Measurements from ENCODE around the gene EML4.

Gene EML4

GRCh38 chr2:42238644-42239288 lies 69.6 kb downstream of the EML4 start:
- ATAC-seq (peak; percentile 96), DNase-seq (ENCODE audit: low spot score in 2 of 2) (peak in 1 of 2 donors; percentile 30)
- H3K4me1 Mint-ChIP-seq = peaks cover 76% of the 10 kb centered on the region
- H3K4me3 Mint-ChIP-seq = no peak overlapping the region
- H3K27ac Mint-ChIP-seq = peak overlapping the region; percentile 67
- no peaks in the 10 kb centered on the region for H3K36me3 Mint-ChIP-seq
- no peaks in the 10 kb centered on the region for H3K9me3 Mint-ChIP-seq

GRCh38 chr2:42239289-42239661 lies 70.1 kb downstream of the EML4 start:
- H3K36me3 Mint-ChIP-seq = peaks cover under 1% of the 10 kb centered on the region
- no peaks in the 10 kb centered on the region for H3K9me3 Mint-ChIP-seq
- DNase-seq (ENCODE audit: low spot score in 2 of 2) (no peak), ATAC-seq (no peak)
- peak overlapping the region; percentile 16 for H3K4me3 Mint-ChIP-seq
- peaks cover 75% of the 10 kb centered on the region for H3K4me1 Mint-ChIP-seq
- peak overlapping the region; percentile 67 for H3K27ac Mint-ChIP-seq

DNA sequence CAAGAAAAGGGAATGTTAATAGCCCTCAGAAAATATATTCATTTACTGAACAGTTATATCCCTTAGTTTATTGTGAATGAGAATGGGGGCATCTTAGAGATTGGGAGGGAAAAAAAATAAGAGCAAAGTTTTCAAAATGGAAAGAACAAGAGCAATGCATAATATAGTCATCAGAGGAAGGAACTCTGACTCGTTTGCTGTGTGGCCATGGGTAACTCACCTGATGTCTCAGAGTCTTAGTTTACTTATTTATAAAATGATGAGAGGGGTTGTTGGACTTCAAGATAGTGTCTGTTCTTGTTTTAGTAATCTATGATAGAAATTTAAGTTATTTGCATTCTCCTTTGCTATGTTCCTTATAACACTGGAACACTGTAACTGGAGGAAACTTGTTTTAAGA lies 70.7 kb downstream of the EML4 start:
- peak overlapping the region; percentile 16 for H3K4me3 Mint-ChIP-seq
- ATAC-seq (peak; percentile 54), DNase-seq (ENCODE audit: low spot score in 2 of 2) (no peak)
- peak overlapping the region; percentile 67 for H3K27ac Mint-ChIP-seq
- H3K36me3 Mint-ChIP-seq = peaks cover 6% of the 10 kb centered on the region
- H3K4me1 Mint-ChIP-seq = peaks cover 79% of the 10 kb centered on the region
- H3K9me3 Mint-ChIP-seq = no peaks in the 10 kb centered on the region

DNA sequence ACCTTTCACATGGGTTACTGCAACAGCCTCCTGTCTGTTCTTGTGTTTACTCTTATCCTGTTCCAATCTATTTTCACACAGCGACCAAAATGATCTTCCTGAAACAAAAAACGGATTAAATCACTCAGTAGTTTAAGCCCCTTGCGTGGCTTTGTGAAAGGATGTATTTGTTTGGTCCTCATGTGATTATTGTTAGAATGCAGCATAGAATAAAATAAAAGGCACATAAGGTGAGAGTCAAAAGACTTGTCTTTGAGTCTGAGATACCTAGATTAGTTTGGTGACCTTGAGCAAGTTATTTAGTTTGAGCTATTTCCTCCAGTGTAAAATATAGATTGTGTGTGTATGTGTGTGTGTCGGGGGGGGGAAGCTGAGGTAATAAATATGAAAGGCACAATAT lies 72.4 kb downstream of the EML4 start:
- Mint-ChIP-seq H3K9me3 (no peaks in the 10 kb centered on the region), H3K4me3 (no peak overlapping the region), H3K27ac (no peak overlapping the region), H3K4me1 (peaks cover 71% of the 10 kb centered on the region), H3K36me3 (peaks cover 23% of the 10 kb centered on the region)
- ATAC-seq (no peak), DNase-seq (ENCODE audit: low spot score in 2 of 2) (no peak)

- Mint-ChIP-seq H3K4me1 (peaks cover 65% of the 10 kb centered on the region), H3K27ac (no peak overlapping the region), H3K4me3 (no peak overlapping the region), H3K36me3 (peaks cover 38% of the 10 kb centered on the region), H3K9me3 (no peaks in the 10 kb centered on the region)
- DNase-seq (ENCODE audit: low spot score in 2 of 2) = no peak
- no peak for ATAC-seq
Observed at GRCh38 chr2:42243297-42243696, 74.1 kb downstream of the EML4 start.

DNA sequence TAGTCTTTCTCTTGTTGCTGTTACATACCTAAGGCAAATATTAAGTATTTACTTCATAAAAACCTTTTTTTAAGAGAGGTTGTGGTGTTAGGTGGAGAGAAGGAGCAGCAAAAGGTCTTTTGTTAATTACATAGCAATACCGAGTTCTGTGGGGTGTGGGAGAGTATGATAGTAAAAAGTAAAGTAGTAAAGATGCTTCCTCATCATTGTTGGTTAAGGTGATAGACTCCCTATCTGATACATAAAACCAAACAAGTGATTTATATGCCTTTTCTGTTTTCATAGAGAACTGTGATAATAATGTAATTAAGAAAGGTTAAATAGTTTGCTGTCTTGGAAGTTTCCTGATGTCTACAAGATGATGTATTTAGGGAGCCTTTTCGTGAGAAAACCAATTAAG lies 75.4 kb downstream of the EML4 start:
- peak; percentile 83 for ATAC-seq
- peak overlapping the region; percentile 19 for H3K4me3 Mint-ChIP-seq
- H3K4me1 Mint-ChIP-seq = peaks cover 55% of the 10 kb centered on the region
- no peaks in the 10 kb centered on the region for H3K9me3 Mint-ChIP-seq
- peaks cover 38% of the 10 kb centered on the region for H3K36me3 Mint-ChIP-seq
- DNase-seq (ENCODE audit: low spot score in 2 of 2) = no peak
- peak overlapping the region; percentile 9 for H3K27ac Mint-ChIP-seq

DNA sequence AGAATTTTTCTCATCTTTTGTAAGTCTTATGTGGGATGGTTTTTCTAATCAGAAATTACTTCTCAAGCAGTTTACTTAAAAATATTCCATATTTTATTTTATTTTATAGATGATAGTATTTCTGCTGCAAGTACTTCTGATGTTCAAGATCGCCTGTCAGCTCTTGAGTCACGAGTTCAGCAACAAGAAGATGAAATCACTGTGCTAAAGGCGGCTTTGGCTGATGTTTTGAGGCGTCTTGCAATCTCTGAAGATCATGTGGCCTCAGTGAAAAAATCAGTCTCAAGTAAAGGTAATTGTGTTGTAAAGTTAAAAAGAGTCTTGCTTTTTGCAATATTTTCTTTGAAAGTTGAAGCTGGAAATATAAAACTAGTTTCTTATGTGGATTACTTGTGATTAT lies 76.2 kb downstream of the EML4 start:
- no peak for ATAC-seq
- Mint-ChIP-seq H3K4me1 (peaks cover 54% of the 10 kb centered on the region), H3K4me3 (no peak overlapping the region)

DNA sequence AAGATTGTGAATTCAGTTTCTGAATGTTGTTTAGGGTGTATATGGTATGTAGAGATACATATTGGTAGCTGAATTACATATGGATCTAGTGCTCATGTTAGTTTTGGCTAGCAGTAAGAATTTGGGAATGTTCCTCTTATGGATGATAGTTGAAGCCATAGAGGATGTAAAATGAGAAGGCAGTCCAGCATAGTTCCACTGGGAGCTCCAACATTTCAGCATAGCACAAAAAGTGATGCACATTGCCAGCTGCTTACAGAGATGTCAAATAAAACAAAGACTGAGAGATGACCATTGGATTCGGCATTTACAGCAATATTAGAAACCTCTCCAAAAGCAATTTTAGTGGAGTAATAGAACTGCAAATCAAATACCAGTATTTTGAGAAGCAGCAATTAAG lies 77.4 kb downstream of the EML4 start:
- DNase-seq (ENCODE audit: low spot score in 2 of 2) (no peak), ATAC-seq (no peak)
- Mint-ChIP-seq H3K36me3 (peaks cover 38% of the 10 kb centered on the region), H3K4me3 (no peak overlapping the region), H3K9me3 (no peaks in the 10 kb centered on the region), H3K27ac (peak overlapping the region; percentile 6), H3K4me1 (peaks cover 51% of the 10 kb centered on the region)

More for the DNA sequence above, 76.2 kb downstream of the EML4 start:
- Mint-ChIP-seq H3K36me3 (peaks cover 38% of the 10 kb centered on the region), H3K27ac (no peak overlapping the region), H3K9me3 (no peaks in the 10 kb centered on the region)
- DNase-seq (ENCODE audit: low spot score in 2 of 2) = no peak

GRCh38 chr2:42248846-42249245 lies 79.7 kb downstream of the EML4 start:
- no peak for ATAC-seq
- peaks cover 38% of the 10 kb centered on the region for H3K36me3 Mint-ChIP-seq

DNA sequence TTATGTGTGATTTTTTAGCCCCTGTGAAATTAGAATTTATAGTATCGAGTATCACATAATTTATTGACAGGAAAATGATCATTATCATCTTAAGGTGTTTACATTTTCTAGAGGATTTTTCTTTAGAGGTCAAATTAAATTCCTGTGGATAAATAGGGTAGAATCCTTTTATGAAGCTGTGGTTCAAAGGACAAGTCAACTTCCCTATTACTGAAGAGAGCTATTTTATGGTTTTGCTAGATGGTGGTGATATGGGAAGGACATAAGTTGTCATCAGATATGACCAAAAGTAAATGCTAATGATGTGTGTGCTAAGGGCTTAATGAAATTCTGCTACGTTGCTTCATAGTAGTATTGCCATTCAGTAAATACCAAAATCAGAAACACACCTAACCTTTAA lies 80.1 kb downstream of the EML4 start:
- peaks cover 48% of the 10 kb centered on the region for H3K4me1 Mint-ChIP-seq
- H3K9me3 Mint-ChIP-seq = no peaks in the 10 kb centered on the region
- H3K36me3 Mint-ChIP-seq = peaks cover 41% of the 10 kb centered on the region
- ATAC-seq = no peak
- H3K27ac Mint-ChIP-seq = no peak overlapping the region
- no peak for DNase-seq (ENCODE audit: low spot score in 2 of 2)
- H3K4me3 Mint-ChIP-seq = no peak overlapping the region

More at GRCh38 chr2:42248846-42249245, 79.7 kb downstream of the EML4 start:
- no peaks in the 10 kb centered on the region for H3K9me3 Mint-ChIP-seq
- H3K4me3 Mint-ChIP-seq = no peak overlapping the region
- H3K27ac Mint-ChIP-seq = no peak overlapping the region
- H3K4me1 Mint-ChIP-seq = peaks cover 48% of the 10 kb centered on the region
- no peak for DNase-seq (ENCODE audit: low spot score in 2 of 2)

GRCh38 chr2:42249887-42250286 lies 80.7 kb downstream of the EML4 start:
- DNase-seq (ENCODE audit: low spot score in 2 of 2) (no peak), ATAC-seq (no peak)
- no peak overlapping the region for H3K4me3 Mint-ChIP-seq
- no peak overlapping the region for H3K27ac Mint-ChIP-seq
- peaks cover 48% of the 10 kb centered on the region for H3K4me1 Mint-ChIP-seq
- no peaks in the 10 kb centered on the region for H3K9me3 Mint-ChIP-seq
- H3K36me3 Mint-ChIP-seq = peaks cover 39% of the 10 kb centered on the region

DNA sequence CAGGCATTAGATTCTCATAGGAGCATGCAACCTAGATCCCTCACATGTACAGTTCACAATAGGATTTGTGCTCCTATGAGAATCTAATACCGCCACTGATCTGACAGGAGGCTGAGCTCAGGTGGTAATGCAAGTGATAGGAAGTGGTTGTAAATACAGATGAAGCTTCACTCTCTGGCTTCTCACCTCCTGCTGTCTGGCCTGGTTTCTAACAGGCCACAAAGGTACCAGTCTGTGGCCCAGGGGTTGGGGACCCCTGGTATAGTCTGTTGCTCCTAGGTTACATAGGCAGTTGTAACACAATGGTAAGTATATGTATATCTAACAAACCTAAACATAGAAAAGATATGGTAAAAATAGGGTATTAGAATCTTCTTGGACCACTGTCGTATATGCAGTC lies 81.8 kb downstream of the EML4 start:
- ATAC-seq (peak; percentile 60), DNase-seq (ENCODE audit: low spot score in 2 of 2) (no peak)
- Mint-ChIP-seq H3K4me1 (peaks cover 47% of the 10 kb centered on the region), H3K9me3 (no peaks in the 10 kb centered on the region), H3K27ac (no peak overlapping the region), H3K4me3 (no peak overlapping the region), H3K36me3 (peaks cover 28% of the 10 kb centered on the region)

DNA sequence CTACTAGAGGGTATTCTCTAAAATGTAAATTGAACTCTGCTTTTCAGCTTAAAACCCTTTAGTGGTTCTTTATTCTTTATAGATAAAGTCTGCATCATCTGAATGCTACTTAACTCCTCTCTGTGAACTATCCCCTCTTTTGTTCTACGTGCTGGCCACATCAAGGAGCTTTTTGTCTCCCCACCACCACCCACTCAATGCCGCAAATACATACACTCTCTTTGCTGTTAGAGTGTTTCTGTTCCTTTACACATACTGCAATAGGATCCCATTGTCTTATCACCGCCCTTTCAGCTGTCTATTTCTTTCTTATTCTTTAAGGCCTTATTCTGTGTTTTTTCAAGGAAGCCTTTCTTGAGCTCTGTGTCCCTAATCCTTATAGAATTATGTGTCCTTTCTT lies 83.3 kb downstream of the EML4 start:
- Mint-ChIP-seq H3K4me3 (no peak overlapping the region), H3K27ac (no peak overlapping the region), H3K9me3 (no peaks in the 10 kb centered on the region), H3K4me1 (peaks cover 50% of the 10 kb centered on the region), H3K36me3 (peaks cover 23% of the 10 kb centered on the region)
- DNase-seq (ENCODE audit: low spot score in 2 of 2) (no peak), ATAC-seq (peak; percentile 61)

- H3K27ac Mint-ChIP-seq = peak overlapping the region; percentile 85
- H3K9me3 Mint-ChIP-seq = no peaks in the 10 kb centered on the region
- H3K4me1 Mint-ChIP-seq = peaks cover 50% of the 10 kb centered on the region
- H3K4me3 Mint-ChIP-seq = no peak overlapping the region
- DNase-seq (ENCODE audit: low spot score in 2 of 2) = no peak
- ATAC-seq = no peak
- H3K36me3 Mint-ChIP-seq = peaks cover 36% of the 10 kb centered on the region
Observed at GRCh38 chr2:42254186-42254895, 85.2 kb downstream of the EML4 start.

- Mint-ChIP-seq H3K4me1 (peaks cover 35% of the 10 kb centered on the region), H3K36me3 (peaks cover 50% of the 10 kb centered on the region), H3K27ac (peak overlapping the region; percentile 71), H3K9me3 (no peaks in the 10 kb centered on the region), H3K4me3 (no peak overlapping the region)
- ATAC-seq = peak; percentile 48
- no peak for DNase-seq (ENCODE audit: low spot score in 2 of 2)
Observed at GRCh38 chr2:42256505-42256904, 87.4 kb downstream of the EML4 start.

- DNase-seq (ENCODE audit: low spot score in 2 of 2) = no peak
- no peak overlapping the region for H3K27ac Mint-ChIP-seq
- H3K9me3 Mint-ChIP-seq = no peaks in the 10 kb centered on the region
- no peak overlapping the region for H3K4me3 Mint-ChIP-seq
- peaks cover 91% of the 10 kb centered on the region for H3K36me3 Mint-ChIP-seq
- no peak for ATAC-seq
- peaks cover 6% of the 10 kb centered on the region for H3K4me1 Mint-ChIP-seq
Observed at GRCh38 chr2:42261518-42262195, 92.5 kb downstream of the EML4 start.

All from stimulated activated effector memory CD8-positive, alpha-beta T cell treated with anti-CD3 and anti-CD28 coated beads, Interleukin-12 subunit alpha, Interleukin-12 subunit beta, amount 100 ng/mL, for 72 hours (primary cell).